ENCODE measurements around the gene PTK6. TPM values are rescaled to one million over a fixed set of nuclear protein-coding genes. Genes with fewer than 3 reads are reported as not detected.

The PTK6 gene
- total RNA-seq, 2 experiments from 2014 or later, result 0.21 to 0.53 TPM

GRCh38 chr20:63548542-63548941, 11.4 kb upstream of the PTK6 start:
- no peak overlapping the region for H3K27ac Mint-ChIP-seq
- CTCF ChIA-PET, result no interaction called here
- DNase-seq (no peak), ATAC-seq (no peak)
- H3K36me3 Mint-ChIP-seq, result no peaks in the 10 kb centered on the region
- H3K9me3 Mint-ChIP-seq (ENCODE audit: low read depth), result no peaks in the 10 kb centered on the region
- peaks cover 14% of the 10 kb centered on the region for H3K4me1 Mint-ChIP-seq
- H3K27me3 Mint-ChIP-seq, result peaks cover 30% of the 10 kb centered on the region
- no peak overlapping the region for H3K4me3 Mint-ChIP-seq

- no peak within 1 kb of the TSS for H3K4me3 Mint-ChIP-seq
- CTCF ChIA-PET, result no interaction called here
- ATAC-seq, result no peak
Observed at GRCh38 chr20:63547725-63548480, 10.7 kb upstream of the PTK6 start, which contains the start of gene SRMS. Gene SRMS, minus strand, starts transcription at chr20:63547749. Its CDS starts 286 bp downstream, at chr20:63547463.

GRCh38 chr20:63546956-63547724, 10.0 kb upstream of the PTK6 start:
- Mint-ChIP-seq H3K4me3 (no peak overlapping the region), H3K27ac (no peak overlapping the region), H3K27me3 (peaks cover 28% of the 10 kb centered on the region), H3K36me3 (no peaks in the 10 kb centered on the region), H3K4me1 (peaks cover 2% of the 10 kb centered on the region), H3K9me3 (ENCODE audit: low read depth) (no peaks in the 10 kb centered on the region)
- CTCF ChIA-PET, result interaction anchor here (1.2 kb wide), 1 partner anchor 9 kb away, joined by 8 read pairs; the partner anchor contains the start of gene PTK6
- no peak for DNase-seq
- no peak for ATAC-seq

More at GRCh38 chr20:63547725-63548480, 10.7 kb upstream of the PTK6 start, which contains the start of gene SRMS:
- Mint-ChIP-seq H3K36me3 (no peaks in the 10 kb centered on the region), H3K9me3 (ENCODE audit: low read depth) (no peaks in the 10 kb centered on the region), H3K27me3 (peaks cover 30% of the 10 kb centered on the region), H3K4me1 (peaks cover 10% of the 10 kb centered on the region), H3K27ac (no peak within 1 kb of the TSS)
- DNase-seq, result no peak

GRCh38 chr20:63546256-63546955, 9.2 kb upstream of the PTK6 start:
- H3K27ac Mint-ChIP-seq, result no peak overlapping the region
- H3K36me3 Mint-ChIP-seq, result no peaks in the 10 kb centered on the region
- no peaks in the 10 kb centered on the region for H3K4me1 Mint-ChIP-seq
- ATAC-seq (no peak), DNase-seq (no peak)
- no peak overlapping the region for H3K4me3 Mint-ChIP-seq
- CTCF ChIA-PET, result interaction anchor here (1.0 to 1.2 kb wide), 2 partner anchors 8 to 95 kb away, joined by 3 to 8 read pairs; partner anchors contain the start of gene PTK6
- peaks cover 28% of the 10 kb centered on the region for H3K27me3 Mint-ChIP-seq
- no peaks in the 10 kb centered on the region for H3K9me3 Mint-ChIP-seq (ENCODE audit: low read depth)

GRCh38 chr20:63545814-63546213, 8.6 kb upstream of the PTK6 start:
- Mint-ChIP-seq H3K9me3 (ENCODE audit: low read depth) (no peaks in the 10 kb centered on the region), H3K27me3 (peaks cover 25% of the 10 kb centered on the region), H3K4me1 (no peaks in the 10 kb centered on the region), H3K27ac (no peak overlapping the region), H3K4me3 (no peak overlapping the region), H3K36me3 (no peaks in the 10 kb centered on the region)
- CTCF ChIA-PET, result interaction anchor here (1.0 to 1.2 kb wide), 2 partner anchors 8 to 96 kb away, joined by 3 to 8 read pairs; partner anchors contain the start of gene PTK6
- DNase-seq, result no peak
- no peak for ATAC-seq

GRCh38 chr20:63544958-63545516, 7.9 kb upstream of the PTK6 start:
- ATAC-seq (no peak), DNase-seq (no peak)
- H3K4me1 Mint-ChIP-seq, result no peaks in the 10 kb centered on the region
- CTCF ChIA-PET, result no interaction called here
- H3K27me3 Mint-ChIP-seq, result peaks cover 19% of the 10 kb centered on the region
- no peak overlapping the region for H3K4me3 Mint-ChIP-seq
- no peak overlapping the region for H3K27ac Mint-ChIP-seq
- no peaks in the 10 kb centered on the region for H3K9me3 Mint-ChIP-seq (ENCODE audit: low read depth)
- no peaks in the 10 kb centered on the region for H3K36me3 Mint-ChIP-seq

GRCh38 chr20:63544241-63544957, 7.2 kb upstream of the PTK6 start:
- peaks cover 13% of the 10 kb centered on the region for H3K27me3 Mint-ChIP-seq
- no peaks in the 10 kb centered on the region for H3K4me1 Mint-ChIP-seq
- no peak overlapping the region for H3K4me3 Mint-ChIP-seq
- CTCF ChIA-PET, result interaction anchor here (1.0 kb wide), 1 partner anchor 8 kb away, joined by 7 read pairs; no protein-coding TSS in a partner anchor
- no peak for DNase-seq
- no peak overlapping the region for H3K27ac Mint-ChIP-seq
- H3K36me3 Mint-ChIP-seq, result no peaks in the 10 kb centered on the region
- no peak for ATAC-seq
- H3K9me3 Mint-ChIP-seq (ENCODE audit: low read depth), result no peaks in the 10 kb centered on the region

- DNase-seq, result no peak
- Mint-ChIP-seq H3K4me1 (peaks cover under 1% of the 10 kb centered on the region), H3K36me3 (no peaks in the 10 kb centered on the region), H3K27ac (no peak overlapping the region), H3K4me3 (no peak overlapping the region), H3K9me3 (ENCODE audit: low read depth) (no peaks in the 10 kb centered on the region), H3K27me3 (peaks cover 10% of the 10 kb centered on the region)
- ATAC-seq, result no peak
- CTCF ChIA-PET, result interaction anchor here (0.8 to 1.0 kb wide), 2 partner anchors 9 to 98 kb away, joined by 3 to 7 read pairs; no protein-coding TSS in a partner anchor
Observed at GRCh38 chr20:63543733-63544132, 6.6 kb upstream of the PTK6 start.

GRCh38 chr20:63543131-63543530, 6.0 kb upstream of the PTK6 start:
- DNase-seq, result no peak
- ATAC-seq, result no peak
- H3K36me3 Mint-ChIP-seq, result no peaks in the 10 kb centered on the region
- peaks cover 5% of the 10 kb centered on the region for H3K4me1 Mint-ChIP-seq
- peaks cover 7% of the 10 kb centered on the region for H3K27me3 Mint-ChIP-seq
- CTCF ChIA-PET, result interaction anchor here (0.8 to 1.0 kb wide), 2 partner anchors 10 to 99 kb away, joined by 3 to 7 read pairs; no protein-coding TSS in a partner anchor
- no peaks in the 10 kb centered on the region for H3K9me3 Mint-ChIP-seq (ENCODE audit: low read depth)
- no peak overlapping the region for H3K4me3 Mint-ChIP-seq
- no peak overlapping the region for H3K27ac Mint-ChIP-seq

- Mint-ChIP-seq H3K27ac (no peak overlapping the region), H3K4me3 (no peak overlapping the region), H3K36me3 (no peaks in the 10 kb centered on the region), H3K9me3 (ENCODE audit: low read depth) (no peaks in the 10 kb centered on the region), H3K27me3 (peaks cover 7% of the 10 kb centered on the region), H3K4me1 (peaks cover 7% of the 10 kb centered on the region)
- ATAC-seq (no peak), DNase-seq (no peak)
- CTCF ChIA-PET, result interaction anchor here (1.0 kb wide), 1 partner anchor 99 kb away, joined by 6 read pairs; no protein-coding TSS in a partner anchor
Observed at GRCh38 chr20:63542696-63543095, 5.5 kb upstream of the PTK6 start.

GRCh38 chr20:63542031-63542559, 4.9 kb upstream of the PTK6 start:
- Mint-ChIP-seq H3K9me3 (ENCODE audit: low read depth) (no peaks in the 10 kb centered on the region), H3K27ac (no peak overlapping the region), H3K27me3 (peaks cover 7% of the 10 kb centered on the region), H3K4me1 (peaks cover 11% of the 10 kb centered on the region), H3K36me3 (no peaks in the 10 kb centered on the region), H3K4me3 (no peak overlapping the region)
- CTCF ChIA-PET, result interaction anchor here (1.0 kb wide), 1 partner anchor 100 kb away, joined by 6 read pairs; no protein-coding TSS in a partner anchor
- no peak for DNase-seq
- no peak for ATAC-seq

- CTCF ChIA-PET, result no interaction called here
- no peak overlapping the region for H3K27ac Mint-ChIP-seq
- DNase-seq (no peak), ATAC-seq (no peak)
- H3K36me3 Mint-ChIP-seq, result no peaks in the 10 kb centered on the region
- no peaks in the 10 kb centered on the region for H3K9me3 Mint-ChIP-seq (ENCODE audit: low read depth)
- H3K27me3 Mint-ChIP-seq, result peaks cover 7% of the 10 kb centered on the region
- H3K4me3 Mint-ChIP-seq, result no peak overlapping the region
- H3K4me1 Mint-ChIP-seq, result peaks cover 15% of the 10 kb centered on the region
Observed at GRCh38 chr20:63541371-63541770, 4.2 kb upstream of the PTK6 start.

Measured in activated CD8-positive, alpha-beta memory T cell treated with anti-CD3 and anti-CD28 coated beads, Interleukin-2, amount 10 ng/mL, durations not matched to agents 7 days and 5 days (primary cell).